Stimulated activated naive CD8-positive, alpha-beta T cell treated with anti-CD3 and anti-CD28 coated beads, Interleukin-15, Interleukin-2, amounts not matched to agents 100 U/mL and 50 U/mL, for 24 hours (primary cell): ENCODE data around the gene SH3BP2.
A peak's percentile ranks its signal among the peaks of the same experiment; 100 is the strongest.

ENCODE experiments used
- ATAC-seq: fragments of 150-1000 bp; cut with Tn5 transposase; one replicate; pipeline ENCODE4 v1.10.0; 2021
- DNase-seq: peaks from one replicate; pipeline ENCODE4 v3.0.0; 2021

Gene SH3BP2

DNA sequence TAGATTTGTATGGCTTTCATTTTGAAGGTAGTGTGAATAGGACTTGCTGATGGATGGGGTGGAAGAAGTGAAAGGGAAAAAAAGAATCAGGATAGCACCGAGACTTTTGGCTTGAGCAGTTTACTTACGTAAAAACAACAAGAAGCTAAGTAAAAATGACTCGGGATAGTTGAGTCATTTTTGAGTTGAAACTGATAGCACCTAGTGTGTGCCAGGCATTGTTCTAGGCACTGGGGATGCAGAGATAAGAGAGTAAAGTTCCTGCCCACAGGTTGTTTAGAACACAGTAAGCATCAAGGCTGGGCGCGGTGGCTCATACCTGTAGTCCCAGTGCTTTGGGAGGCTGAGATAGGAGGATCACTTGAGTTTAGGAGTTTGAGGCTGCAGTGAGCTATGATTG lies 85.5 kb downstream of the SH3BP2 start:
- no peak for DNase-seq
- ATAC-seq = peak; percentile 76

DNA sequence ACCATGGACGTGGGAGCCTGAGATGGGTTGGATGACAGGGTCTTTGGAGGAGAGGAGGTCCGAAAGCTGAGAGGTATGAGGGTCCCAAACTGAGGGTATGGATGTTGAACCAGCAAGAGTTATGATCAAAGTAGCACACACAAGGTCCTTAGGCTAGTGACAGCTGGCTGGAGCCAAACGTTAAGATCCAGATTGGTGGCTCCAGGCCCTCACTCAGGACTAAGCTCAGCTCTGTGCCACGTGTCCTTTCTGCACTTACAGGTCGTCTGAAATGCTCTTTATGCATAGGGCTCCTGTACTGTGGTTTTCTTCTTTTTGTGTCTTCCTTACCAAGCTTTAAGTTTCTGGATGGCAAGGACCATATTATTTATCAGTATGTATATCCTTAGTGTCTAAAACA lies 86.1 kb downstream of the SH3BP2 start:
- DNase-seq (no peak), ATAC-seq (no peak)

GRCh38 chr4:2881431-2881830 lies 88.5 kb downstream of the SH3BP2 start:
- ATAC-seq (no peak), DNase-seq (no peak)

DNA sequence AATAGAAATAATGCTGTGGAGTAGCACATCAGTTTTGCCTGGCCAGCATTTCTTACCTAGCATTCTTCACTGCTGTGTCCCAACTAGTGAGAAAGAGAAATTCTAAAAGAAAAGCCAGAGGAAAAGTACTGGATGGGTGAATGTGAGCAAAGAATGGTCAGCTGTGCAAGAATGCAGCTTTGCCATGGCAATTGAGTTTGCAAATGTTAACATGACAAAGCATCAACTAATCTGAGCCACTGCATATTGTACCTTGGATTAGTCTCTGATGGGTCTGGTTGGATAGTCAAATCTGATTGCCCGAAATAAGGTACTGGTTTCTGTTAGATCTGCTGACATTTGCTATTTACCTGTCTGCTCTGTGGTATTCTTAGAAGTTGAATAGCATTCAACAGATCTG lies 89.5 kb downstream of the SH3BP2 start:
- ATAC-seq (no peak), DNase-seq (no peak)

DNA sequence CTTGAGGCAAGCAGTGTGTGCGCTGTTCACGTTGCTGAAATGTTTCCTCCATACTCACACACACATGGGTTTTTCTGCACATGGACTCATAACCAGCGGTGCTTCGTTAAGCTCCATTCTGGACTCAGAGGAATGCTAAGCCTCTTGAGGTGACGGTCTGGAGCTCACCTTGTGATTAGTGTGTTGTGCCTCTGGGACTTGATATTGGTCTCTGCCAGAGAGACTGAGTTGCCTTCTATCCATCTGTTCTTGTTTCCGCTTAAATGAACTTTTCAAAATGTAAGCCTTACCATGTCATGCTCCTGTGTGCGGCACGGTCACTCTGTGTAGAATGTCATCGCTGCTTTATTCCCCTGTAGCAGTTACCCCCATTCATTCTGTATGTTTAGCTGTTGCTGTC lies 93.3 kb downstream of the SH3BP2 start:
- ATAC-seq (no peak), DNase-seq (no peak)

GRCh38 chr4:2886622-2887021 lies 93.7 kb downstream of the SH3BP2 start:
- DNase-seq (no peak), ATAC-seq (no peak)

GRCh38 chr4:2887343-2887742 lies 94.5 kb downstream of the SH3BP2 start:
- ATAC-seq (no peak), DNase-seq (no peak)

DNA sequence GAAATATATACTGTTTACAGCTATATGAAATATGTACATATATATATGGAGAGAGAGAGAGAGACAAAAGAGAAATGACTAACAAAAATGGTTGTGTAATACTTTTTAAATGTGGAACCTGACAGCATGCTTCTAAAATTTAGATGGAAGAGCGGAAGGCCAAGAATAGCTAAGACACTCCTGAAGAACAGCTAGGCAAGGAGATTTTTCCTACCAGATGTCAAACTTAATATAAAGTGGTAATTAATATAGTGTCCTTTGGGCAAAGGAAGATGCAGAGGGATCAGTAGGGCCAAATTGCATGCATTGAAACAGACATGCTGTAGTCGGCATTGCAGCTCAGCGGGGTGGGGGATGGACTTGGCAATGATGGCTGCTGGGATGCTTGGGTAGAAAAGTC lies 96.0 kb downstream of the SH3BP2 start:
- no peak for DNase-seq
- no peak for ATAC-seq
